HCT116 (cell line): Measurements from ENCODE around the gene BPIFA1. TPM values are rescaled to one million over a fixed set of nuclear protein-coding genes. Genes with fewer than 3 reads are reported as not detected.

Source experiments
- ATAC-seq: fragments of 200-7000 bp; cut with Tn5 transposase; 2 replicates; pipeline ENCODE4 v1.9.1; 2020; ENCODE audit warnings: mild to moderate bottlenecking, moderate library complexity
- BruUV-seq: library from RNA; stranded (reverse); fragments of 400-500 nt; replicated peaks from 2 replicates; lab custom pipeline; 2021; lab: Mats Ljungman, UMichigan
- CTCF ChIA-PET: fragments of 300-600 bp; sonication (Branson Sonifier 250); formaldehyde crosslinking; loops from one replicate; lab custom pipeline; 2021; ENCODE audit warnings: antibody characterized with exemption; lab: Charles Lee
- POLR2A ChIA-PET: fragments of 300-600, 350-600 bp; sonication (Branson Sonifier 250); formaldehyde crosslinking; loops from one replicate; lab custom pipeline; 2021; ENCODE audit warnings: antibody characterized with exemption; lab: Charles Lee
- RAD21 ChIA-PET, 2 experiments: fragments of 300-600 bp; sonication (Branson Sonifier 250); formaldehyde crosslinking; loops; one replicate each; lab custom pipeline; 2023; ENCODE audit warnings: low total read pairs in 2 of 2; ENCODE audit not compliant: uncharacterized antibody in 2 of 2, unreplicated experiment in 2 of 2, low non-redundant PET in 1 of 2; lab: Charles Lee
- DNase-seq: peaks from one replicate; pipeline ENCODE4 v3.0.0-alpha.2; 2010; ENCODE audit warnings: low read depth, low spot score
- H2AFZ ChIP-seq: fragments of 200-600 bp; shearing (Covaris generic), sonication (generic); 2 replicates; pipeline ENCODE4 v1.6.1; 2017; ENCODE audit warnings: low read depth, mixed run types, mixed read lengths, antibody characterized with exemption, low read length; ENCODE audit not compliant: poor library complexity, severe bottlenecking
- H3K27ac ChIP-seq: 2 replicates; pipeline ENCODE4 v1.5.1; 2012; ENCODE audit warnings: low read depth, low read length
- H3K27me3 ChIP-seq: fragments of 200-600 bp; sonication (generic); 2 replicates; pipeline ENCODE4 v1.6.1; 2016; ENCODE audit warnings: mixed run types, low read length, mixed read lengths; ENCODE audit not compliant: insufficient read depth
- H3K36me3 ChIP-seq, 2 experiments: fragments of 200-500 bp in 1 of 2; fragments of 200-600 bp in 1 of 2; sonication (Bioruptor generic) in 1 of 2; sonication (generic) in 1 of 2; 2 replicates each; pipeline versions ENCODE4 v1.5.1 to v1.6.1; 2014 to 2016; ENCODE audit warnings: low read length in 2 of 2, inconsistent platforms in 1 of 2, mixed read lengths in 1 of 2, mixed run types in 1 of 2; ENCODE audit not compliant: insufficient read depth in 2 of 2, control insufficient read depth in 1 of 2
- H3K4me1 ChIP-seq, 2 experiments: fragments of 200-600 bp in 1 of 2; sonication (generic) in 1 of 2; 2 replicates each; pipeline versions ENCODE4 v1.5.1 to v1.6.1; 2012 to 2017; ENCODE audit warnings: low read length in 2 of 2, inconsistent platforms in 1 of 2, mild to moderate bottlenecking in 1 of 2, mixed read lengths in 1 of 2, mixed run types in 1 of 2, moderate library complexity in 1 of 2; ENCODE audit not compliant: insufficient read depth in 2 of 2, control insufficient read depth in 1 of 2
- H3K4me2 ChIP-seq: fragments of 200-600 bp; sonication (generic); 2 replicates; pipeline ENCODE4 v1.6.1; 2017; ENCODE audit warnings: mixed run types, low read length, mixed read lengths
- H3K4me3 ChIP-seq, 2 experiments: fragments of 200-600 bp in 1 of 2; sonication (generic) in 1 of 2; replicated peaks in 1 of 2; 2 replicates each; pipeline ENCODE4 v1.5.1; 2011 to 2016; ENCODE audit warnings: low read length in 2 of 2, control low read depth in 1 of 2, low read depth in 1 of 2, mild to moderate bottlenecking in 1 of 2, mixed read lengths in 1 of 2, mixed run types in 1 of 2
- H3K79me2 ChIP-seq: fragments of 200-600 bp; sonication (generic); 2 replicates; pipeline ENCODE4 v1.6.1; 2017; ENCODE audit warnings: mild to moderate bottlenecking, mixed run types, low read length, moderate library complexity, mixed read lengths; ENCODE audit not compliant: insufficient read depth
- H3K9ac ChIP-seq: fragments of 200-600 bp; sonication (generic); 2 replicates; pipeline ENCODE4 v1.6.1; 2016; ENCODE audit warnings: low read length, mixed read lengths
- H3K9me2 ChIP-seq: fragments of 200-600 bp; sonication (generic), shearing (Covaris generic); 2 replicates; pipeline ENCODE4 v1.6.1; 2017; ENCODE audit warnings: mixed run types, mild to moderate bottlenecking, moderate library complexity; ENCODE audit not compliant: insufficient read depth
- H3K9me3 ChIP-seq, 2 experiments: fragments of 200-500 bp in 1 of 2; fragments of 200-600 bp in 1 of 2; sonication (Bioruptor generic) in 1 of 2; sonication (generic) in 1 of 2; 2 replicates each; pipeline ENCODE4 v1.6.1; 2014 to 2017; ENCODE audit warnings: low read length in 2 of 2, mixed read lengths in 2 of 2, inconsistent platforms in 1 of 2, low read depth in 1 of 2, mild to moderate bottlenecking in 1 of 2, mixed run types in 1 of 2, moderate library complexity in 1 of 2; ENCODE audit not compliant: control insufficient read depth in 1 of 2, insufficient read depth in 1 of 2
- H4K20me1 ChIP-seq: fragments of 200-600 bp; sonication (generic), shearing (Covaris generic); 2 replicates; pipeline ENCODE4 v1.6.1; 2017; ENCODE audit warnings: mixed run types, mild to moderate bottlenecking, moderate library complexity; ENCODE audit not compliant: insufficient read depth
- CBX3 ChIP-seq: IDR thresholded peaks from 2 replicates; pipeline ENCODE4 v1.6.1; 2012; ENCODE audit warnings: low read depth
- CEBPB ChIP-seq: IDR thresholded peaks from 2 replicates; pipeline ENCODE4 v1.6.1; 2012; ENCODE audit warnings: low read depth
- EGR1 ChIP-seq: IDR thresholded peaks from 2 replicates; pipeline ENCODE4 v1.6.1; 2012; ENCODE audit warnings: low read depth
- EZH2 ChIP-seq: fragments of 200-600 bp; sonication (generic); IDR thresholded peaks from 2 replicates; pipeline ENCODE4 v1.6.1; 2017; ENCODE audit warnings: antibody characterized with exemption, mixed run types
- EZH2phosphoT487 ChIP-seq: fragments of 200-600 bp; IDR thresholded peaks from 2 replicates; pipeline ENCODE4 v1.6.1; 2018; ENCODE audit warnings: antibody characterized with exemption, borderline replicate concordance
- FOSL1 ChIP-seq: IDR thresholded peaks from 2 replicates; pipeline ENCODE4 v1.6.1; 2012; ENCODE audit warnings: low read depth
- JUND ChIP-seq: IDR thresholded peaks from 2 replicates; pipeline ENCODE4 v1.6.1; 2012
- POLR2AphosphoS5 ChIP-seq: IDR thresholded peaks from 2 replicates; pipeline ENCODE4 v1.6.1; 2011; ENCODE audit warnings: mild to moderate bottlenecking, low read depth, low read length, moderate library complexity
- RAD21 ChIP-seq: IDR thresholded peaks from 2 replicates; pipeline ENCODE4 v1.6.1; 2012; ENCODE audit warnings: low read depth, mild to moderate bottlenecking
- SIN3A ChIP-seq: IDR thresholded peaks from 2 replicates; pipeline ENCODE4 v1.6.1; 2012; ENCODE audit warnings: low read depth
- SP1 ChIP-seq: IDR thresholded peaks from 2 replicates; pipeline ENCODE4 v1.6.1; 2012; ENCODE audit warnings: low read depth
- TCF7L2 ChIP-seq: IDR thresholded peaks from 2 replicates; pipeline ENCODE4 v1.7.0; 2011; ENCODE audit warnings: borderline replicate concordance, inconsistent platforms; ENCODE audit not compliant: insufficient read depth, insufficient read length; ENCODE audit errors: extremely low read depth
- YY1 ChIP-seq: IDR thresholded peaks from 2 replicates; pipeline ENCODE4 v1.6.1; 2011; ENCODE audit warnings: low read length, low read depth, moderate library complexity, mild to moderate bottlenecking; ENCODE audit not compliant: insufficient replicate concordance; ENCODE audit errors: extremely low read depth
- ZFX ChIP-seq: fragments of 450-650 bp; IDR thresholded peaks from 2 replicates; pipeline ENCODE4 v1.6.1; 2017
- ZNF274 ChIP-seq: fragments of 200-500 bp; sonication (Bioruptor generic); IDR thresholded peaks from 2 replicates; pipeline ENCODE4 v1.6.1; 2014; ENCODE audit warnings: mild to moderate bottlenecking, low read depth, low read length, inconsistent platforms
- intact Hi-C: fragments of 100-400 bp; cut with micrococcal nuclease; formaldehyde crosslinking; loops from 2 replicates; pipeline ENCODE4 v1.10.0; 2022
- total RNA-seq: library from RNA; stranded (reverse); gene quantifications from one replicate; pipeline ENCODE4 v1.2.1, GENCODE V29; 2021; ENCODE audit not compliant: unreplicated experiment
- TF ChIP-seq, protein P1 (sequence below): IDR thresholded peaks from 2 replicates; pipeline ENCODE4 v1.6.1; 2012; ENCODE audit warnings: low read depth
- TF ChIP-seq, protein P2 (sequence below), 3 experiments: fragments of 200-600 bp in 1 of 3; sonication (generic) in 1 of 3; IDR thresholded peaks in 2 of 3; conservative IDR thresholded peaks in 1 of 3; 2 replicates each; pipeline ENCODE4 v1.5.1; 2012 to 2017; ENCODE audit warnings: low read depth in 2 of 3, low read length in 2 of 3, antibody characterized with exemption in 1 of 3, borderline replicate concordance in 1 of 3, control low read depth in 1 of 3, mild to moderate bottlenecking in 1 of 3, mixed read lengths in 1 of 3, mixed run types in 1 of 3, moderate library complexity in 1 of 3; ENCODE audit not compliant: insufficient read depth in 1 of 3
- TF ChIP-seq, protein P3 (sequence below): IDR thresholded peaks from 2 replicates; pipeline ENCODE4 v1.6.1; 2011; ENCODE audit warnings: mild to moderate bottlenecking, low read length, moderate library complexity; ENCODE audit not compliant: insufficient replicate concordance; ENCODE audit errors: extremely low read depth
- TF ChIP-seq, protein P4 (sequence below): IDR thresholded peaks from 2 replicates; pipeline ENCODE4 v1.6.1; 2012

Gene BPIFA1
- total RNA-seq, 1 experiment from 2014 or later, result not detected

DNA sequence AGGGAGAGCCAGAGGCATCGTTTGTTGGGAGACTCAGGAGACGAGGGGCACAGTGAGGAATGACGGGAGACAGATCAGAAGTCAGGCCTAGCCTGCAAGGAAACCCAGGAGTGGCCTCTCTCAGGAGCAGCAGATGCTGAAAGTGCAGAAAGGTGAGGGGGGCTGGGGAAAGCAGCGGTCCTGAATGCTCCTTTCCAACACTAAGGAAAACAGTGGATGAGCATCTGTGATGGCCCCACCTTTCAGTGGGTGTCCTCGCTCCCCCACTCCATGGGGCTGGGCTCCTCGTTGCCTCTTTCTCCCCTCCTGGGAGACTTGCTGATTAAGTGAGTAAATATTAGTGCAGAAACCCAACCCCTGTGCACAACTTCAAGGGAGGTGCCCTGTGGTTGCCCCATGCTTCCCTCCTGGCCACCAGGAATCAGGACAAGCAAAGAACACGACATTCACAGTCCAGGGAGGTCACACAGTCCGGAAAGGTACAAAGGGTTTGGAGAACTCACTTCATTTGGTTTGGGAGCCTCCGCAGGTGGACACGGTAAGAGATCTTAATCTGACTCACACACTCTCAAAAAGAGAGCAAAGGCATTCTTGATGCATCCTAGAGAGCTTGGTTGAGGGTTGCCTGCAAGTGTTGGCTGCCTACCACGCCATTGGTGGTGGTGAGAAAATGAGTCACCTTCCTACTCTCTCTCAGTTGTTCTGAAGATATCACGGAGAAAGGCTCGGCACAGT lies 37.5 kb downstream of the BPIFA1 start:
- Histone ChIP-seq H3K79me2 (no peaks in the 10 kb centered on the region), H4K20me1 (no peaks in the 10 kb centered on the region), H3K9me3 (no peaks in the 10 kb centered on the region), H2AFZ (no peak overlapping the region), H3K9me2 (no peaks in the 10 kb centered on the region), H3K4me3 (no peak overlapping the region), H3K4me2 (no peak overlapping the region), H3K27ac (no peak overlapping the region), H3K36me3 (no peaks in the 10 kb centered on the region), H3K4me1 (no peaks in the 10 kb centered on the region), H3K9ac (no peak overlapping the region), H3K27me3 (peaks cover 19% of the 10 kb centered on the region; the same call in 1 of the 2 replicates)
- intact Hi-C loops, result no loop called here
- BruUV-seq, result no TSS peak
- DNase-seq (no peak), ATAC-seq (no peak)
- ChIA-PET CTCF (no interaction called here), RAD21 (no interaction called here), POLR2A (no interaction called here)
- TF ChIP-seq CEBPB, result no peak
- no peak for TF ChIP-seq ZNF274
- TF ChIP-seq, protein P1, sequence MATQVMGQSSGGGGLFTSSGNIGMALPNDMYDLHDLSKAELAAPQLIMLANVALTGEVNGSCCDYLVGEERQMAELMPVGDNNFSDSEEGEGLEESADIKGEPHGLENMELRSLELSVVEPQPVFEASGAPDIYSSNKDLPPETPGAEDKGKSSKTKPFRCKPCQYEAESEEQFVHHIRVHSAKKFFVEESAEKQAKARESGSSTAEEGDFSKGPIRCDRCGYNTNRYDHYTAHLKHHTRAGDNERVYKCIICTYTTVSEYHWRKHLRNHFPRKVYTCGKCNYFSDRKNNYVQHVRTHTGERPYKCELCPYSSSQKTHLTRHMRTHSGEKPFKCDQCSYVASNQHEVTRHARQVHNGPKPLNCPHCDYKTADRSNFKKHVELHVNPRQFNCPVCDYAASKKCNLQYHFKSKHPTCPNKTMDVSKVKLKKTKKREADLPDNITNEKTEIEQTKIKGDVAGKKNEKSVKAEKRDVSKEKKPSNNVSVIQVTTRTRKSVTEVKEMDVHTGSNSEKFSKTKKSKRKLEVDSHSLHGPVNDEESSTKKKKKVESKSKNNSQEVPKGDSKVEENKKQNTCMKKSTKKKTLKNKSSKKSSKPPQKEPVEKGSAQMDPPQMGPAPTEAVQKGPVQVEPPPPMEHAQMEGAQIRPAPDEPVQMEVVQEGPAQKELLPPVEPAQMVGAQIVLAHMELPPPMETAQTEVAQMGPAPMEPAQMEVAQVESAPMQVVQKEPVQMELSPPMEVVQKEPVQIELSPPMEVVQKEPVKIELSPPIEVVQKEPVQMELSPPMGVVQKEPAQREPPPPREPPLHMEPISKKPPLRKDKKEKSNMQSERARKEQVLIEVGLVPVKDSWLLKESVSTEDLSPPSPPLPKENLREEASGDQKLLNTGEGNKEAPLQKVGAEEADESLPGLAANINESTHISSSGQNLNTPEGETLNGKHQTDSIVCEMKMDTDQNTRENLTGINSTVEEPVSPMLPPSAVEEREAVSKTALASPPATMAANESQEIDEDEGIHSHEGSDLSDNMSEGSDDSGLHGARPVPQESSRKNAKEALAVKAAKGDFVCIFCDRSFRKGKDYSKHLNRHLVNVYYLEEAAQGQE, result no peak
- no peak for TF ChIP-seq JUND
- TF ChIP-seq, protein P2, sequence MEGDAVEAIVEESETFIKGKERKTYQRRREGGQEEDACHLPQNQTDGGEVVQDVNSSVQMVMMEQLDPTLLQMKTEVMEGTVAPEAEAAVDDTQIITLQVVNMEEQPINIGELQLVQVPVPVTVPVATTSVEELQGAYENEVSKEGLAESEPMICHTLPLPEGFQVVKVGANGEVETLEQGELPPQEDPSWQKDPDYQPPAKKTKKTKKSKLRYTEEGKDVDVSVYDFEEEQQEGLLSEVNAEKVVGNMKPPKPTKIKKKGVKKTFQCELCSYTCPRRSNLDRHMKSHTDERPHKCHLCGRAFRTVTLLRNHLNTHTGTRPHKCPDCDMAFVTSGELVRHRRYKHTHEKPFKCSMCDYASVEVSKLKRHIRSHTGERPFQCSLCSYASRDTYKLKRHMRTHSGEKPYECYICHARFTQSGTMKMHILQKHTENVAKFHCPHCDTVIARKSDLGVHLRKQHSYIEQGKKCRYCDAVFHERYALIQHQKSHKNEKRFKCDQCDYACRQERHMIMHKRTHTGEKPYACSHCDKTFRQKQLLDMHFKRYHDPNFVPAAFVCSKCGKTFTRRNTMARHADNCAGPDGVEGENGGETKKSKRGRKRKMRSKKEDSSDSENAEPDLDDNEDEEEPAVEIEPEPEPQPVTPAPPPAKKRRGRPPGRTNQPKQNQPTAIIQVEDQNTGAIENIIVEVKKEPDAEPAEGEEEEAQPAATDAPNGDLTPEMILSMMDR (IDR thresholded peaks at IDR 0.05 in 2 of 3, conservative IDR thresholded peaks at IDR 0.05 in 1 of 3; ENCODE audit: borderline replicate concordance in 1 of 3, insufficient read depth in 1 of 3, low read depth in 2 of 3, low read length in 2 of 3), result no peak
- TF ChIP-seq, protein P3, sequence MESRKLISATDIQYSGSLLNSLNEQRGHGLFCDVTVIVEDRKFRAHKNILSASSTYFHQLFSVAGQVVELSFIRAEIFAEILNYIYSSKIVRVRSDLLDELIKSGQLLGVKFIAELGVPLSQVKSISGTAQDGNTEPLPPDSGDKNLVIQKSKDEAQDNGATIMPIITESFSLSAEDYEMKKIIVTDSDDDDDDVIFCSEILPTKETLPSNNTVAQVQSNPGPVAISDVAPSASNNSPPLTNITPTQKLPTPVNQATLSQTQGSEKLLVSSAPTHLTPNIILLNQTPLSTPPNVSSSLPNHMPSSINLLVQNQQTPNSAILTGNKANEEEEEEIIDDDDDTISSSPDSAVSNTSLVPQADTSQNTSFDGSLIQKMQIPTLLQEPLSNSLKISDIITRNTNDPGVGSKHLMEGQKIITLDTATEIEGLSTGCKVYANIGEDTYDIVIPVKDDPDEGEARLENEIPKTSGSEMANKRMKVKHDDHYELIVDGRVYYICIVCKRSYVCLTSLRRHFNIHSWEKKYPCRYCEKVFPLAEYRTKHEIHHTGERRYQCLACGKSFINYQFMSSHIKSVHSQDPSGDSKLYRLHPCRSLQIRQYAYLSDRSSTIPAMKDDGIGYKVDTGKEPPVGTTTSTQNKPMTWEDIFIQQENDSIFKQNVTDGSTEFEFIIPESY, result no peak
- no peak for TF ChIP-seq RAD21
- TF ChIP-seq CBX3, result no peak
- no peak for TF ChIP-seq FOSL1
- TF ChIP-seq YY1, result no peak
- no peak for TF ChIP-seq POLR2AphosphoS5
- TF ChIP-seq EZH2, result no peak
- TF ChIP-seq ZFX, result no peak
- TF ChIP-seq SP1, result no peak
- no peak for TF ChIP-seq SIN3A
- no peak for TF ChIP-seq EZH2phosphoT487
- TF ChIP-seq, protein P4, sequence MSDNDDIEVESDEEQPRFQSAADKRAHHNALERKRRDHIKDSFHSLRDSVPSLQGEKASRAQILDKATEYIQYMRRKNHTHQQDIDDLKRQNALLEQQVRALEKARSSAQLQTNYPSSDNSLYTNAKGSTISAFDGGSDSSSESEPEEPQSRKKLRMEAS, result no peak
- no peak for TF ChIP-seq TCF7L2
- TF ChIP-seq EGR1, result no peak
